Small intestine (tissue), 7 donors: ENCODE measurements around the gene HOXA5. TPM values are rescaled to one million over a fixed set of nuclear protein-coding genes. Genes with fewer than 3 reads are reported as not detected.
A peak's percentile ranks its signal among the peaks of the same experiment; 100 is the strongest.

Experiments
- DNase-seq, 2 donors: peaks; one replicate each; pipeline versions ENCODE4 v3.0.0 to v3.0.0-alpha.2; 2013
- FAIRE-seq: peaks from 2 replicates; lab custom pipeline; 2012; peaks lifted over from hg19 to GRCh38; lab: Jason Lieb, UNC
- H3K27ac ChIP-seq, 3 donors: one replicate each; pipeline ENCODE4 v1.5.1; 2013; ENCODE audit warnings: low read length in 2 of 3, mild to moderate bottlenecking in 2 of 3, control low read depth in 1 of 3, inconsistent platforms in 1 of 3, low read depth in 1 of 3, moderate library complexity in 1 of 3
- H3K27me3 ChIP-seq, 3 donors: one replicate each; pipeline ENCODE4 v1.6.1; 2013; ENCODE audit warnings: low read length in 3 of 3, inconsistent platforms in 1 of 3; ENCODE audit not compliant: control insufficient read depth in 3 of 3, insufficient read depth in 3 of 3
- H3K36me3 ChIP-seq, 3 donors: one replicate each; pipeline ENCODE4 v1.6.1; 2013; ENCODE audit warnings: low read length in 3 of 3, inconsistent platforms in 1 of 3, low read depth in 1 of 3, mild to moderate bottlenecking in 1 of 3, moderate library complexity in 1 of 3; ENCODE audit not compliant: control insufficient read depth in 3 of 3, insufficient read depth in 2 of 3
- H3K4me1 ChIP-seq, 3 donors: one replicate each; pipeline ENCODE4 v1.6.1; 2013; ENCODE audit warnings: low read length in 2 of 3, inconsistent platforms in 1 of 3, low read depth in 1 of 3, mild to moderate bottlenecking in 1 of 3, moderate library complexity in 1 of 3; ENCODE audit not compliant: control insufficient read depth in 3 of 3, insufficient read depth in 2 of 3
- H3K4me3 ChIP-seq, 3 donors: one replicate each; pipeline ENCODE4 v1.5.1; 2013; ENCODE audit warnings: low read length in 3 of 3, control low read depth in 1 of 3, inconsistent platforms in 1 of 3, low read depth in 1 of 3, mild to moderate bottlenecking in 1 of 3, moderate library complexity in 1 of 3
- H3K9me3 ChIP-seq, 2 donors: one replicate each; pipeline ENCODE4 v1.6.1; 2013; ENCODE audit warnings: low read depth in 1 of 2, low read length in 1 of 2; ENCODE audit not compliant: control insufficient read depth in 2 of 2, insufficient read depth in 1 of 2
- WGBS, 3 donors: extraction: QIAGEN DNeasy Blood & Tissue Kit; methylation state at CpG; one replicate each; pipeline ENCODE4 v1.1.7; 2013; 5-methylcytosine and 5-hydroxymethylcytosine counted together
- polyA plus RNA-seq, 4 donors: library from polyadenylated mRNA; stranded (reverse) in 3 of 4; unstranded in 1 of 4; fragments of 200-250 nt in 3 of 4; fragments of 120-200 nt in 1 of 4; gene quantifications; one replicate each; pipeline versions ENCODE4 v1.2.1 to v1.2.3, GENCODE V29; 2013
- donor health status: healthy with polysubstance abuse.
- donor health status: control.
- donor health status: control.
- donor health status: Bipolar disorder and iron deficiency.
- donor health status: healthy.

Gene HOXA5
- polyA plus RNA-seq, 4 donors: 0.45 to 44.0 (median 5.1) TPM

DNA sequence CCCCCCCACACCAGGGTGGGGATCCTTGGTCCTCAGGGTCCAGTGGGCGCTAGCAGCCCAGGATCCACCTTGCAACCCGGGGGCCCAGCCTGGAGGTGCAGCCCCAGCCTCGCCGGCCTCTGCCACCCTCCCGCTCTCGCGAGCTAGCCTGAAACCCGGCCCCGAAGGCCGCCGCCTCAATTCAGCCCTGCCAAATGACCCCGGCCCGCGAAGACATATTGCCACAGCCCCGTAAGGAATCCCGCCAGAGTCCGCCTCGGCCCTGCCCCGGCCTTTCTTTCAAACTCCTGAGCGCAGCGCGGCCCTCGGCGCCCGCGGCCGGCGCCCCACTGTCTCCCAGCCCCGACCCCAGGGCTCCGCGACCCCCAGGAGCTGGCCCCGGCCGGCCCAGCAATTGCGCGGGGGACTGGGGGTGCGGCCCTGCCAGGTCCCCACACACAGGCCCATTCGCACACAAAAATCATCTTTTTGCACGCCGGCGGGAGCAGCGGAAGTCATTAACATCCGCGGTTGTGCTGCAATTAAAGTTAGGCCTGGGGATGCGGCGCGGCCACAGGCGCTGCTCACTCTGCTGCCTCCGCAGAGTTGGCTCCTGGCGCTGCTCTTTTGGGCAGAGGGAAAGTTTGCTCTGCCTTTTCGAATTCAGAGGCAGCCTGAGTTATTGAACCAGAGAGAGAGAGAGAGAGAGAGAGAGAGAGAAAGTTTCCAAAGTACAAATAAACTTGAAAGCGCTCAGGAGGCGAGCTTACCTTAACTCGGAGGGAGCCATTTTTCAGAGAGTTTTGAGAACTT is 4.0 kb downstream of the HOXA5 start:
- H3K4me3 ChIP-seq: peak overlapping the region; percentile 45 to 53 (median 46)
- peaks cover 0 to 51% (median 2%) of the 10 kb centered on the region in 3 donors for H3K4me1 ChIP-seq
- H3K36me3 ChIP-seq: peaks cover 0 to 21% (median 0%) of the 10 kb centered on the region in 3 donors
- H3K27me3 ChIP-seq: peaks cover 5 to 22% (median 9%) of the 10 kb centered on the region in 3 donors
- H3K9me3 ChIP-seq: no peaks in the 10 kb centered on the region
- FAIRE-seq: no peak
- DNase-seq: peak in 1 of 2 donors; percentile 79
- peak overlapping the region; percentile 74 to 81 (median 77) for H3K27ac ChIP-seq
- WGBS, 3 donors: 12 to 35% (median 29%) methylated on average over 45 to 53 of the region's 53 CpGs

DNA sequence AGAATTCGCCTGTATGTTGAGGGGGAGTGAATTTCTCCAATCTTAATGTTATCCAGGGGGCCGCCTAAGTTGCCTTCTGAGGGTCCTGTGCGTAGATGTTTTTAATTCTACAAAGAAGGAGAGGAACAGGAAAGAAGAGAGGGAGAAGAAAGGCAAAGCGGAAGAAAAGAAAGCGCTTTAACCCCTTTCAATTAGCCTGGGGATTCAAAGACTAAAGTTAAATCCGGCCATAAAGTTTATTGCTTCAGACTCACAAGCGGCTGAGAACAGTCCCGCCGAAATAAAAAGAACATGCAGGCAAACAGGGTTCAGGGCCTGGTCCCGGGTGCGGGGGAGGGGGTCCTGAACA is 4.5 kb downstream of the HOXA5 start:
- H3K4me3 ChIP-seq: peak overlapping the region; percentile 45 to 53 (median 46)
- H3K36me3 ChIP-seq: peaks cover 0 to 16% (median 0%) of the 10 kb centered on the region in 3 donors
- H3K4me1 ChIP-seq: peaks cover 0 to 51% (median 2%) of the 10 kb centered on the region in 3 donors
- WGBS, 3 donors: 22 to 41% (median 40%) methylated on average over 11 of the region's 11 CpGs
- H3K27me3 ChIP-seq: peaks cover 5 to 16% (median 9%) of the 10 kb centered on the region in 3 donors
- DNase-seq: peak in 1 of 2 donors; percentile 46
- peak overlapping the region; percentile 74 to 81 (median 77) for H3K27ac ChIP-seq
- no peak for FAIRE-seq
- H3K9me3 ChIP-seq: no peaks in the 10 kb centered on the region

DNA sequence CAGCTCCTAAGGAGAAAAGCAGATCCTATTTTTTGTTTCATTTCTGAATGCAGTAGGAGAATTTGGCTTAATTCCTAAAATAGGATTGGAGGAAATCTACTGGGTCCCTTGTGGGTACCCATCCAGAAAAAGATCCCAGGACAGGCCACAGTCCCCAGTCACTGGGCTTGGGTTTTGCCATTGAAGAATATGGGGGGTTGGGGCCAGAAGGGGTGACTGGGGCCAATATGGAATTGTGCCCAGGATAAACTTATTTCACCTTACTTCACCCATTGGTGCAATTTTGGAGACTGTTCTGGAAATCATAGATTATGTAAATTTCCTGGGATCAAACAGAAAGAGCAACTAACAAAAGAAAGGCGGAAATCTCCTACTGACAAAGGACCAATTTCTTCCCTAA is 5.0 kb downstream of the HOXA5 start:
- DNase-seq (no peak), FAIRE-seq (no peak)
- WGBS, 3 donors: 75 to 76% (median 76%) methylated on average over 1 of the region's 1 CpG
- Histone ChIP-seq H3K36me3 (peaks cover 0 to 14% (median 0%) of the 10 kb centered on the region in 3 donors), H3K9me3 (no peaks in the 10 kb centered on the region), H3K4me3 (peak overlapping the region in 1 of 3 donors; percentile 45), H3K27ac (peak overlapping the region in 2 of 3 donors; percentile 77 to 81), H3K4me1 (peaks cover 2 to 54% (median 5%) of the 10 kb centered on the region in 3 donors), H3K27me3 (peaks cover 8 to 14% (median 9%) of the 10 kb centered on the region in 3 donors)

GRCh38 chr7:27137640-27138315 is 5.7 kb downstream of the HOXA5 start:
- DNase-seq (no peak), FAIRE-seq (no peak)
- Histone ChIP-seq H3K27ac (peak overlapping the region in 2 of 3 donors; percentile 77 to 81), H3K4me1 (peaks cover 2 to 61% (median 5%) of the 10 kb centered on the region in 3 donors), H3K9me3 (no peaks in the 10 kb centered on the region), H3K4me3 (no peak overlapping the region), H3K36me3 (peaks cover 0 to 13% (median 0%) of the 10 kb centered on the region in 3 donors), H3K27me3 (peaks cover 4 to 13% (median 11%) of the 10 kb centered on the region in 3 donors)
- WGBS, 3 donors: 69 to 83% (median 82%) methylated on average over 2 of the region's 2 CpGs

GRCh38 chr7:27134392-27134791 is 9.1 kb downstream of the HOXA5 start:
- FAIRE-seq: no peak

DNA sequence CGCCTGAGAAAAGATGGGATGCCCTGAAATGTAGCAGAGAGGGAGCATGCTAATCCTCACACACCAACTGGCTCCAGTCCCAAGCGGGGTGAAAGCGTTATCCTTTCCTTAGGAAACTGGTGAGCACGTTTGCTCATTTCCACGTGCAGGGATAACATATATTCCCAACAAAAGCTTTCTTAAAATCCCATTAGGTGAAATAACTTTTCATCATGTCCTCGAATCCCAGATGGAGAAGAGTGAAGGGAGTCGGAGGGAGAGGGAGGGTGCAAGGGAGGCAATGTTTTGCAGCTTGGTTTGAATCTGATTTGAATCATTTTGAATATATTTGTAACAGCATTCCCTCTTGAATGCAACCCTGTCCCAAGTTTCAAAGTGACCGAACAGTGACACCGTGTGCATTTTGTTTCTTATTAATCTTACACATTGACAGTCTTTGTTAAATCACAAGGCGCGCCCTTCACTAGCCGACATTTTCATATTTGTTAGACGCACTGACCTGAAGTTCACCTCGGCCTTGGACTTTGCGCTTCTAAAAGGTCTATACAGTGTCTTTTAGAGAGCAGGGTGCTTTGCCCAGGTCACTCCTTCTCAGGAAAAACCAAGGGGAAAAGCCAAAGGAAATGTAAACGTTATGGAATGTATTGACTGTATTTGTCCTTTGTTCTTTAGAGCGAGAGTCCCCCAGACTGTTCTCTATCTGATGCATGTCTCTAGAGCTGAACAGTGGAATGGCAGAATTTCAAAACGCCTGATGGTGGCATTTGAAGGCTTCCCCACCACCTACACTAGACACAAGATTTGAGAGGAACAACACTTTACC is 9.9 kb downstream of the HOXA5 start:
- FAIRE-seq (no peak), DNase-seq (peak; percentile 36 to 72)
- Histone ChIP-seq H3K27ac (peak overlapping the region in 2 of 3 donors; percentile 61 to 77), H3K9me3 (no peaks in the 10 kb centered on the region), H3K36me3 (peaks cover 0 to 4% (median 0%) of the 10 kb centered on the region in 3 donors), H3K4me3 (no peak overlapping the region), H3K4me1 (peaks cover 0 to 65% (median 5%) of the 10 kb centered on the region in 3 donors), H3K27me3 (peaks cover 0 to 6% (median 0%) of the 10 kb centered on the region in 3 donors)
- WGBS, 3 donors: 31 to 50% (median 48%) methylated on average over 18 of the region's 18 CpGs

More at GRCh38 chr7:27134392-27134791, 9.1 kb downstream of the HOXA5 start:
- Histone ChIP-seq H3K36me3 (peaks cover 0 to under 1% (median 0%) of the 10 kb centered on the region in 3 donors), H3K4me3 (no peak overlapping the region), H3K9me3 (no peaks in the 10 kb centered on the region), H3K4me1 (peaks cover 0 to 63% (median 5%) of the 10 kb centered on the region in 3 donors), H3K27me3 (peaks cover 0 to 6% (median 0%) of the 10 kb centered on the region in 3 donors), H3K27ac (peak overlapping the region in 2 of 3 donors; percentile 61 to 77)
- DNase-seq: peak in 1 of 2 donors; percentile 46
- 38 to 65% (median 43%) methylated on average over 2 of the region's 2 CpGs for WGBS, 3 donors

DNA sequence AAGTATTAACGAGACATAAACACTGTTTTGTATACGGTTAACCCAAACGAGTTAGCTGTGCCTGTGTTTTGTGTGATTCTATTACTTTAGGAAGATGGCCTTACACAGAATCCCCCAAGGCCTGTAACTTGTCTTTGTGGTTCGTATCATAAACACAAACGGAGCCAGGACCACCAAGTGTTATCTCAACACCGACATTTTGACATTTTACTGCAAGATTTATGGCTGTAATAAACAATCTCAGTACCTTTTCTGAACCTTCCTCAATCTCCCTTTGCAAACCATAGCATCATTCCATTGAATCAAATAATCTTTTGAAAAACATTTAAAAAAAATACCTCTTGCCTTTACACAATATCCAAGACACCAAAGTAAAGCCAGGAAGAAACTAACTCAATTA is 10.5 kb downstream of the HOXA5 start:
- FAIRE-seq (no peak), DNase-seq (no peak)
- no peaks in the 10 kb centered on the region for H3K9me3 ChIP-seq
- 38 to 61% (median 50%) methylated on average over 6 of the region's 6 CpGs for WGBS, 3 donors
- no peak overlapping the region for H3K4me3 ChIP-seq
- peaks cover 0 to 6% (median 0%) of the 10 kb centered on the region in 3 donors for H3K27me3 ChIP-seq
- peaks cover 0 to 59% (median 5%) of the 10 kb centered on the region in 3 donors for H3K4me1 ChIP-seq
- peaks cover 0 to 4% (median 0%) of the 10 kb centered on the region in 3 donors for H3K36me3 ChIP-seq
- peak overlapping the region in 1 of 3 donors; percentile 61 for H3K27ac ChIP-seq
